Heart left ventricle (tissue), 16 donors: ENCODE measurements around the gene PAWR. TPM values are rescaled to one million over a fixed set of nuclear protein-coding genes. Genes with fewer than 3 reads are reported as not detected.

Experiments
- ATAC-seq, 4 donors: fragments of 200-7000 bp; cut with Tn5 transposase; one replicate each; pipeline ENCODE4 v1.9.1; 2020 to 2022; ENCODE audit warnings: moderate library complexity in 4 of 4, mild to moderate bottlenecking in 3 of 4, moderate number of reproducible peaks in 1 of 4
- DNase-seq, 5 donors: peaks; one replicate each; pipeline ENCODE4 v3.0.0-alpha.2; 2020
- H3K27ac ChIP-seq, 12 donors: fragments of 200-600 bp; sonication (generic) in 4 of 12; one replicate each; pipeline versions ENCODE4 v1.5.0 to v1.8.0; 2016 to 2022; ENCODE audit warnings: mild to moderate bottlenecking in 2 of 12
- H3K27me3 ChIP-seq, 9 donors: fragments of 200-600 bp; sonication (generic) in 2 of 9; one replicate each; pipeline versions ENCODE4 v1.5.1 to v1.8.0; 2016 to 2022; ENCODE audit warnings: mild to moderate bottlenecking in 3 of 9
- H3K36me3 ChIP-seq, 9 donors: fragments of 200-600 bp; sonication (generic) in 2 of 9; one replicate each; pipeline versions ENCODE4 v1.5.0 to v1.8.0; 2018 to 2022; ENCODE audit warnings: mild to moderate bottlenecking in 2 of 9
- H3K4me1 ChIP-seq, 12 donors: fragments of 200-600 bp; sonication (generic) in 4 of 12; one replicate each; pipeline versions ENCODE4 v1.5.0 to v1.8.0; 2016 to 2022; ENCODE audit warnings: mild to moderate bottlenecking in 3 of 12
- H3K4me3 ChIP-seq, 12 donors: fragments of 200-600 bp; sonication (generic) in 4 of 12; one replicate each; pipeline versions ENCODE4 v1.5.0 to v1.8.0; 2017 to 2022; ENCODE audit warnings: mild to moderate bottlenecking in 9 of 12, moderate library complexity in 4 of 12
- H3K9me3 ChIP-seq, 12 donors: fragments of 200-600 bp; sonication (generic) in 4 of 12; one replicate each; pipeline versions ENCODE4 v1.5.0 to v1.8.0; 2016 to 2022; ENCODE audit warnings: mild to moderate bottlenecking in 1 of 12
- POLR2A ChIP-seq, 2 donors: fragments of 450-650 bp; IDR thresholded peaks; one replicate each; pipeline ENCODE4 v1.6.1; 2017; ENCODE audit warnings: antibody characterized with exemption in 2 of 2, mild to moderate bottlenecking in 2 of 2, moderate library complexity in 2 of 2
- WGBS, 4 donors: extraction: QIAGEN DNeasy Blood & Tissue Kit in 2 of 4; methylation state at CpG; one replicate each; pipeline versions ENCODE4 v1.1.5 to v1.1.7; 2013 to 2018; 5-methylcytosine and 5-hydroxymethylcytosine counted together
- intact Hi-C, 10 donors: fragments of 100-400 bp; cut with DNase I; formaldehyde crosslinking; loops; one replicate each; pipeline versions ENCODE4 v1.11.1 to v1.14.2; 2022
- polyA plus RNA-seq, 2 donors: library from polyadenylated mRNA; stranded (reverse); fragments of 200-250 nt; gene quantifications; one replicate each; pipeline ENCODE4 v1.2.3, GENCODE V29; 2013
- total RNA-seq, 9 donors: library from RNA; depleted of rRNA in 2 of 9; stranded (reverse); fragments of >200 nt in 2 of 9; fragmentation: NEBNext Ultra II Directional in 3 of 9; extraction: Animal tissue kit (Norgen Biotek cat#: 25700) in 3 of 9; gene quantifications; one replicate each; pipeline versions ENCODE4 v1.1.0 to v1.2.4, GENCODE V29; 2016 to 2023
- TF ChIP-seq, protein P1 (sequence below), 12 donors: fragments of 200-600 bp; sonication (generic) in 4 of 12; IDR thresholded peaks; one replicate each; pipeline versions ENCODE4 v1.5.0 to v1.8.0; 2018 to 2022; ENCODE audit warnings: antibody characterized with exemption in 12 of 12, mild to moderate bottlenecking in 5 of 12
- donor health status: ischemic (EF 13 %, LVEDD 7.1; RV severe dilation, severe dysfunction).
- donor health status: healthy with polysubstance abuse.
- donor health status: DM: no; HTN: yes; CAD: no.
- donor health status: DM: no; HTN: no; CAD: no.
- donor health status: ischemic (EF 25% LVEDD 6.9; RV normal size, moderate dysfunction).
- donor health status: ischemic (EF 25% LVEDD 5.7; RV mildly dilated, moderate dysfunction).
- donor health status: healthy.
- donor health status: DM: yes; HTN: yes; CAD: no.
- donor health status: ischemic (EF 35%, LVEDD 5.7; RV mildly dilated, moderate dysfunction).
- donor health status: nonischemic (EF 11% LVEDD 7.7; RV severe dilation, severe dysfunction).
- donor health status: DM: yes; HTN: yes; CAD: no.
- donor health status: PGD.
- donor health status: ischemic (EF 29% LVEDD 5.4; RV normal size, mild dysfunction).
- donor health status: nonischemic (EF 23%, LVEDD 6.1; RV moderate dilation, normal function).

PAWR gene
- total and polyA plus RNA-seq, 11 donors, result 4.8 to 29.0 (median 11.0) TPM

DNA sequence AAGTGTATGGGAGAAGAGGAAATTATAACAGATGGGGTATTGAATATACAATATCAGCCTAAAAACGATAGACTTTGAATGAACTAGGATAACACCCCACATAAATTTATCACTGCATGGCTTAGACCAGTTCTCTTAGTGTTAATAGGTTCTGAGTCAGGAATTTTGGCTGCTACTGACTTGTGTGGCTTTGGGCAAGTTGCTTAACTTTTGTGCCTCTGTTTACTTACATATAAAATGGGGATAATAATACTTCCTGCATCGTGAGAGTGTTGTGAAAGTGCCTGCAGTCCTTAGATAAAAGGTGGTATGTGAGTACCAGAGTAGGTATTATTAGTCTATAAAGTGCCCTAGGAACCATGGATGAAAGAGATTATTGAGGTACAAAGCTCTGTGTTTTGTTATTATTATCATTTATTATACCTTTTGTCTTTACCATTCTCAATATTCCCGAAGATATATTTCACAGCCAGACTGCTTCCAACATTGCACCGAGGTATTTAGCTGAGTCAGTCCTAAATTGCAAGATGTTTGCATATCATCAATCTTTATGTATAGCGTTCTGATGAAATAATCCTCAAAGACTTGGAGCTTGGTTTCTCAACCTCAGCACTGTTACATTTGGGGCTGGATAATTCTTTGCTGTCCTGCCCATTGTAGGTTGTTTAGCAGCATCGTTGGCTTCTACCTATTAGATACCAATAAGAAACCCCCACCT, 2.3 kb upstream of the PAWR start:
- Histone ChIP-seq H3K9me3 (no peaks in the 10 kb centered on the region), H3K4me3 (no peak overlapping the region), H3K4me1 (peaks cover 0 to 29% (median 7%) of the 10 kb centered on the region in 12 donors), H3K27me3 (peaks cover 0 to 42% (median 0%) of the 10 kb centered on the region in 9 donors), H3K27ac (no peak overlapping the region), H3K36me3 (no peaks in the 10 kb centered on the region)
- TF ChIP-seq, protein P1, sequence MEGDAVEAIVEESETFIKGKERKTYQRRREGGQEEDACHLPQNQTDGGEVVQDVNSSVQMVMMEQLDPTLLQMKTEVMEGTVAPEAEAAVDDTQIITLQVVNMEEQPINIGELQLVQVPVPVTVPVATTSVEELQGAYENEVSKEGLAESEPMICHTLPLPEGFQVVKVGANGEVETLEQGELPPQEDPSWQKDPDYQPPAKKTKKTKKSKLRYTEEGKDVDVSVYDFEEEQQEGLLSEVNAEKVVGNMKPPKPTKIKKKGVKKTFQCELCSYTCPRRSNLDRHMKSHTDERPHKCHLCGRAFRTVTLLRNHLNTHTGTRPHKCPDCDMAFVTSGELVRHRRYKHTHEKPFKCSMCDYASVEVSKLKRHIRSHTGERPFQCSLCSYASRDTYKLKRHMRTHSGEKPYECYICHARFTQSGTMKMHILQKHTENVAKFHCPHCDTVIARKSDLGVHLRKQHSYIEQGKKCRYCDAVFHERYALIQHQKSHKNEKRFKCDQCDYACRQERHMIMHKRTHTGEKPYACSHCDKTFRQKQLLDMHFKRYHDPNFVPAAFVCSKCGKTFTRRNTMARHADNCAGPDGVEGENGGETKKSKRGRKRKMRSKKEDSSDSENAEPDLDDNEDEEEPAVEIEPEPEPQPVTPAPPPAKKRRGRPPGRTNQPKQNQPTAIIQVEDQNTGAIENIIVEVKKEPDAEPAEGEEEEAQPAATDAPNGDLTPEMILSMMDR (IDR thresholded peaks at IDR 0.05), result no peak
- TF ChIP-seq POLR2A (IDR thresholded peaks at IDR 0.05), result no peak
- intact Hi-C loops, result loop anchor here in 4 of 10 donors (2.0 to 10.0 kb wide), 5 partner anchors 136 to 496 kb away; partner anchors contain the start of gene PPP1R12A (in 1 of the 4)
- ATAC-seq (no peak), DNase-seq (no peak)
- WGBS, 4 donors, result 65 to 72% (median 67%) methylated on average over 6 of the region's 6 CpGs

DNA sequence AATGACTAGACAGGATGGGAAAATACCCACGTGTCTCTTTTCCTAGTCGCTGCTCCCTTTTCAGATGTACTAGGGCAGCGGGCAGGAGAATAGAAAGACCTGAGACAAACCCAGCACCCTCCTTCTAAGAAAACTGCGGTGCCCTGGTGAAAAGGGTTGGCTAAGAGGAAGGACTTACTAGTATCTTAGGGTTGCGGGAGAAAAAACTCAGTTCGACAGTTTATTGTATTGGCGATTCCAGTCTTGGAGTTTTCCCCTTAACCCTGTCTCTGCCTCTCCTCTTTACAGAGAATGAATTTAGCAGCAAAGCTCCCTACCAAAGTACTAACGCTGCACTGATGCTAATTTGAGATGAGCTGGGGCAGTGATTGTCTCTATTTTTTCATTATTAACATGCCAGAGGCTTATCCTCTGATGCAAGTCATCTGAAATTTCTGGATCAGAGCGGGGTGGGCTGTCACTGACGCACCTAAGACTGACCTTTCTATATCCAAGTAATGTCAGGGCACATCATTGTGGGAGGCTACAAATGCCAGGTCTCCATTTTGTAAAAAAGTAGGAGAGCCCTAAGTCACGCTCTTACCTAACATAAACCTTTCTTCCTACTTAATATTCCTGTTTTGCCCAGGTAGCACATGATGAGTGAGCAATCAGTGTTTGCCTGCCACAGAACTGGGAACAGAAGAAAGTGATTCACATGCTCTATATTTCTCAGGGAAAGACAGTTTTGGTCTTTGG, 916 bp upstream of the PAWR start:
- intact Hi-C loops, result loop anchor here in 4 of 10 donors (2.0 to 10.0 kb wide), 5 partner anchors 134 to 497 kb away; partner anchors contain the start of gene PPP1R12A (in 1 of the 4)
- WGBS, 4 donors, result 19 to 26% (median 20%) methylated on average over 11 of the region's 11 CpGs

DNA sequence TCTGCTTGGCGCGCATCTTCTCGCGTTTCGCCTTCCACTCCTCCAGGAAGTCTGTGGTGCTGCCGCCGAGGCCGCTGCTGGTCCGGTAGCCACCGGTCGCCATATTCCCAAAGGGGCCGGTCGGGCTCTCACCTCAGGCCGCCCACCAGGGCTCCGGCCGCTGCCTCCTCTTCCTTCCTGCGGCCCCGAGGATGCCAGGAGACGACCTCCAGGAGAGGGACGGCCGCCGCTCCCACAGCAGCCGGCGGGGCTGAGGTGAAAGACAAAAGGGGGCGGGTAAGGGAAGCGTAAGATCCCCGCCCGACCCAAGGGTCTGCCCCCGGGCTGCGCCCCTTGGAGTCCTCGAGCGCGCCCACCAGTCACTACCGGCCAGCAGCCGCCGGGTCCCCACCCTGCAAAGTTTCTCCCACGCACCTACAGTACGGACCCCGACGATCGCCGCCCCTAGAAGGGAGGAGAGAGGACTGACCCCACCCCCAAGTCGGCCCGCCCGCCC, 574 bp downstream of the PAWR start:
- ATAC-seq (peak; percentile 11 to 78 (median 50)), DNase-seq (peak; percentile 14 to 66 (median 38))
- no peaks in the 10 kb centered on the region for H3K9me3 ChIP-seq
- H3K27ac ChIP-seq, result peak overlapping the region; percentile 53 to 87 (median 70)
- no peaks in the 10 kb centered on the region for H3K36me3 ChIP-seq
- TF ChIP-seq POLR2A (IDR thresholded peaks at IDR 0.05), result no peak
- TF ChIP-seq, protein P1 (IDR thresholded peaks at IDR 0.05), result no peak
- intact Hi-C loops, result loop anchor here in 4 of 10 donors (5.0 to 10.0 kb wide), 4 partner anchors 133 to 245 kb away; partner anchors contain the start of gene PPP1R12A (in 1 of the 4)
- peaks cover 0 to 44% (median 0%) of the 10 kb centered on the region in 9 donors for H3K27me3 ChIP-seq
- WGBS, 4 donors, result 0 to 1% (median 0%) methylated on average over 30 to 45 of the region's 45 CpGs
- peak overlapping the region; percentile 60 to 99 (median 89) for H3K4me3 ChIP-seq
- peaks cover 0 to 30% (median 7%) of the 10 kb centered on the region in 12 donors for H3K4me1 ChIP-seq

More for the DNA sequence above, 916 bp upstream of the PAWR start:
- peak overlapping the region; percentile 60 to 99 (median 89) for H3K4me3 ChIP-seq
- no peak for DNase-seq
- no peaks in the 10 kb centered on the region for H3K9me3 ChIP-seq
- peaks cover 0 to 30% (median 7%) of the 10 kb centered on the region in 12 donors for H3K4me1 ChIP-seq
- peak overlapping the region in 8 of 12 donors; percentile 3 to 87 (median 56) for H3K27ac ChIP-seq
- H3K36me3 ChIP-seq, result no peaks in the 10 kb centered on the region
- ATAC-seq, result peak in 2 of 4 donors; percentile 27 to 44
- TF ChIP-seq, protein P1 (IDR thresholded peaks at IDR 0.05), result no peak
- no peak for TF ChIP-seq POLR2A (IDR thresholded peaks at IDR 0.05)
- H3K27me3 ChIP-seq, result peaks cover 0 to 44% (median 0%) of the 10 kb centered on the region in 9 donors
